HepG2 (cell line): Measurements from ENCODE around the gene CSKMT.

Experiments
- CTCF ChIP-seq: sonication (generic); formaldehyde crosslinking; IDR thresholded peaks from 2 replicates; pipeline ENCODE4 v1.5.0; 2020; ENCODE audit warnings: mild to moderate bottlenecking, missing genetic modification reagents, moderate library complexity
- PCBP1 ChIP-seq: fragments of 200-400 bp; formaldehyde crosslinking; IDR thresholded peaks from 2 replicates; pipeline ENCODE4 v1.6.1; 2017; ENCODE audit warnings: mild to moderate bottlenecking, low read depth, low read length, borderline replicate concordance
- REST ChIP-seq, 2 experiments: IDR thresholded peaks; 2 replicates each; pipeline ENCODE4 v1.6.1; 2011 to 2012; ENCODE audit warnings: low read length in 2 of 2, borderline replicate concordance in 1 of 2, low read depth in 1 of 2, mild to moderate bottlenecking in 1 of 2, moderate library complexity in 1 of 2
- SIN3A ChIP-seq: IDR thresholded peaks from 2 replicates; pipeline ENCODE4 v1.6.1; 2011; ENCODE audit warnings: low read depth, mild to moderate bottlenecking, control low read depth, low read length, borderline replicate concordance
- TCF7L2 ChIP-seq: IDR thresholded peaks from 2 replicates; pipeline ENCODE4 v1.6.1; 2011; ENCODE audit warnings: mild to moderate bottlenecking, low read depth, low read length, moderate library complexity
- ZKSCAN1 ChIP-seq: fragments of 150-350 bp; IDR thresholded peaks from 2 replicates; pipeline ENCODE4 v1.6.1; 2014; ENCODE audit warnings: low read length
- TF ChIP-seq, protein P1 (sequence below): sonication (generic); formaldehyde crosslinking; IDR thresholded peaks from 2 replicates; pipeline ENCODE4 v1.8.0; 2022; ENCODE audit warnings: mild to moderate bottlenecking, missing genetic modification reagents, moderate library complexity
- TF ChIP-seq, protein P2 (sequence below): sonication (generic); formaldehyde crosslinking; IDR thresholded peaks from 2 replicates; pipeline ENCODE4 v1.4.0; 2020; ENCODE audit warnings: missing genetic modification reagents
- TF ChIP-seq, protein P3 (sequence below): sonication (generic); formaldehyde crosslinking; IDR thresholded peaks from 2 replicates; pipeline ENCODE4 v1.4.0; 2020; ENCODE audit warnings: missing genetic modification reagents

DNA sequence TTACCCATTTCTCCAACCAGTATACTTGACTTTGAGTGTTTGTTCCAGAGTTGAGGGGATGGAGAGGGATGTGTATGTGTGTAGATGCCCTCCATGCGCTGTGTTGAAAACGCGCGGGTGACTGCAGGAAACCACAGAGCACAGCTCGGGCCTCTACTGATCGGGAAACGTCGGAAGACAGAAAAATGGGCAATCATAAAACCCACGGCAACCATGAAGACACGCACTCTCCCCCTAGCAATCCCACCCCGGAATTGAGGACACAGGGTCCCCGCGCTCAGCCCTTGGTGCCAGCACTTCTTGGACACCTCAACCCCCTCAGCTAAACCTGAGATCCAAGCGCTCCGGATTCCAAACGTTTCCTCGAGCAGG is 6.1 kb downstream of the CSKMT start:
- no peak for TF ChIP-seq REST (IDR thresholded peaks at IDR 0.05; ENCODE audit: borderline replicate concordance in 1 of 2, low read depth in 1 of 2, low read length in 2 of 2)
- TF ChIP-seq SIN3A = no peak
- TF ChIP-seq, protein P1, sequence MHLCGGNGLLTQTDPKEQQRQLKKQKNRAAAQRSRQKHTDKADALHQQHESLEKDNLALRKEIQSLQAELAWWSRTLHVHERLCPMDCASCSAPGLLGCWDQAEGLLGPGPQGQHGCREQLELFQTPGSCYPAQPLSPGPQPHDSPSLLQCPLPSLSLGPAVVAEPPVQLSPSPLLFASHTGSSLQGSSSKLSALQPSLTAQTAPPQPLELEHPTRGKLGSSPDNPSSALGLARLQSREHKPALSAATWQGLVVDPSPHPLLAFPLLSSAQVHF = no peak
- TF ChIP-seq PCBP1 = no peak
- TF ChIP-seq, protein P2, sequence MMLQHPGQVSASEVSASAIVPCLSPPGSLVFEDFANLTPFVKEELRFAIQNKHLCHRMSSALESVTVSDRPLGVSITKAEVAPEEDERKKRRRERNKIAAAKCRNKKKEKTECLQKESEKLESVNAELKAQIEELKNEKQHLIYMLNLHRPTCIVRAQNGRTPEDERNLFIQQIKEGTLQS (CRISPR knock-in tag) = no peak
- no peak for TF ChIP-seq TCF7L2
- TF ChIP-seq, protein P3, sequence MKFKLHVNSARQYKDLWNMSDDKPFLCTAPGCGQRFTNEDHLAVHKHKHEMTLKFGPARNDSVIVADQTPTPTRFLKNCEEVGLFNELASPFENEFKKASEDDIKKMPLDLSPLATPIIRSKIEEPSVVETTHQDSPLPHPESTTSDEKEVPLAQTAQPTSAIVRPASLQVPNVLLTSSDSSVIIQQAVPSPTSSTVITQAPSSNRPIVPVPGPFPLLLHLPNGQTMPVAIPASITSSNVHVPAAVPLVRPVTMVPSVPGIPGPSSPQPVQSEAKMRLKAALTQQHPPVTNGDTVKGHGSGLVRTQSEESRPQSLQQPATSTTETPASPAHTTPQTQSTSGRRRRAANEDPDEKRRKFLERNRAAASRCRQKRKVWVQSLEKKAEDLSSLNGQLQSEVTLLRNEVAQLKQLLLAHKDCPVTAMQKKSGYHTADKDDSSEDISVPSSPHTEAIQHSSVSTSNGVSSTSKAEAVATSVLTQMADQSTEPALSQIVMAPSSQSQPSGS (CRISPR knock-in tag) = no peak
- no peak for TF ChIP-seq ZKSCAN1
- no peak for TF ChIP-seq CTCF
